H1 (cell line): ENCODE results near the gene DPYSL4. TPM values are rescaled to one million over a fixed set of nuclear protein-coding genes. Genes with fewer than 3 reads are reported as not detected.

Source experiments
- CTCF ChIA-PET: fragments of 300-600 bp; sonication (Branson Sonifier 250); formaldehyde crosslinking; loops from one replicate; lab custom pipeline; 2021; ENCODE audit not compliant: partially characterized antibody; lab: Charles Lee
- POLR2A ChIA-PET: fragments of 300-600 bp; sonication (Branson Sonifier 250); formaldehyde crosslinking; loops from one replicate; lab custom pipeline; 2021; ENCODE audit warnings: inconsistent platforms; ENCODE audit not compliant: partially characterized antibody; lab: Charles Lee
- DNase-seq, 2 experiments: peaks; one replicate each; pipeline versions ENCODE4 v3.0.0 to v3.0.0-alpha.2; 2010 to 2022; ENCODE audit warnings: low spot score in 2 of 2, low read depth in 1 of 2, mixed read lengths in 1 of 2
- FAIRE-seq: peaks from 2 replicates; lab custom pipeline; 2011; peaks lifted over from hg19 to GRCh38; lab: Jason Lieb, UNC
- H2AFZ ChIP-seq: 2 replicates; pipeline ENCODE4 v1.8.1; 2012; ENCODE audit warnings: low read length, inconsistent platforms
- H2AK5ac ChIP-seq: 2 replicates; pipeline ENCODE4 v1.6.1; 2013; ENCODE audit warnings: low read depth, low read length
- H2BK120ac ChIP-seq: replicated peaks from 2 replicates; pipeline ENCODE3; 2013; ENCODE audit warnings: low read depth, low read length, inconsistent platforms
- H2BK12ac ChIP-seq: 2 replicates; pipeline ENCODE4 v1.6.1; 2013; ENCODE audit warnings: low read depth, low read length
- H2BK15ac ChIP-seq: 2 replicates; pipeline ENCODE4 v1.6.1; 2013; ENCODE audit warnings: low read length
- H2BK20ac ChIP-seq: 2 replicates; pipeline ENCODE4 v1.6.1; 2013; ENCODE audit warnings: low read length
- H2BK5ac ChIP-seq: 2 replicates; pipeline ENCODE4 v1.6.1; 2013; ENCODE audit warnings: low read depth, low read length
- H3K14ac ChIP-seq: 2 replicates; pipeline ENCODE4 v1.6.1; 2013; ENCODE audit warnings: inconsistent platforms; ENCODE audit not compliant: insufficient read length
- H3K18ac ChIP-seq: 2 replicates; pipeline ENCODE4 v1.6.1; 2013; ENCODE audit warnings: low read length; ENCODE audit errors: extremely low read depth
- H3K23ac ChIP-seq: 2 replicates; pipeline ENCODE4 v1.6.1; 2013; ENCODE audit warnings: inconsistent platforms; ENCODE audit not compliant: insufficient read length
- H3K23me2 ChIP-seq: 2 replicates; pipeline ENCODE4 v1.6.1; 2013; ENCODE audit warnings: low read depth, low read length
- H3K27ac ChIP-seq: 2 replicates; pipeline ENCODE4 v1.6.1; 2011; ENCODE audit warnings: low read depth, low read length, inconsistent platforms
- H3K27me3 ChIP-seq, 4 experiments: replicated peaks in 1 of 4; 1 replicate in 1 of 4; 2 replicates in 3 of 4; pipeline versions ENCODE4 v1.6.1 to v1.8.1; 2011 to 2013; ENCODE audit warnings: low read length in 3 of 4, mild to moderate bottlenecking in 3 of 4, inconsistent platforms in 2 of 4, mixed read lengths in 2 of 4, moderate library complexity in 1 of 4; ENCODE audit not compliant: control insufficient read depth in 3 of 4, insufficient read depth in 3 of 4; ENCODE audit errors: extremely low read depth in 1 of 4
- H3K36me3 ChIP-seq, 4 experiments: 2 replicates each; pipeline versions ENCODE4 v1.6.1 to v1.8.1; 2011 to 2013; ENCODE audit warnings: mild to moderate bottlenecking in 4 of 4, low read length in 3 of 4, moderate library complexity in 2 of 4, control low read depth in 1 of 4, inconsistent platforms in 1 of 4; ENCODE audit not compliant: insufficient read depth in 4 of 4, control insufficient read depth in 2 of 4
- H3K4ac ChIP-seq: replicated peaks from 2 replicates; pipeline ENCODE3; 2013; ENCODE audit warnings: low read length, low read depth, mixed read lengths, inconsistent platforms; ENCODE audit not compliant: insufficient read length
- H3K4me1 ChIP-seq, 4 experiments: replicated peaks in 1 of 4; 1 replicate in 1 of 4; 2 replicates in 3 of 4; pipeline versions ENCODE4 v1.6.1 to v1.8.1; 2011 to 2013; ENCODE audit warnings: low read length in 3 of 4, inconsistent platforms in 2 of 4, mixed read lengths in 1 of 4; ENCODE audit not compliant: insufficient read depth in 4 of 4, control insufficient read depth in 3 of 4
- H3K4me2 ChIP-seq, 2 experiments: 2 replicates each; pipeline versions ENCODE4 v1.6.1 to v1.8.1; 2011 to 2013; ENCODE audit warnings: low read depth in 2 of 2, low read length in 2 of 2, control low read depth in 1 of 2, inconsistent platforms in 1 of 2, mild to moderate bottlenecking in 1 of 2; ENCODE audit not compliant: insufficient read depth in 1 of 2
- H3K4me3 ChIP-seq, 4 experiments: fragments of 200-600, 300-600 bp in 1 of 4; sonication (generic), shearing (Covaris generic), sonication (Bioruptor Twin) in 1 of 4; 2 replicates each; pipeline versions ENCODE4 v1.5.1 to v1.8.1; 2011 to 2016; ENCODE audit warnings: low read length in 4 of 4, low read depth in 3 of 4, control low read depth in 2 of 4, inconsistent platforms in 2 of 4, mild to moderate bottlenecking in 2 of 4, mixed read lengths in 1 of 4, moderate library complexity in 1 of 4; ENCODE audit not compliant: insufficient read depth in 2 of 4; ENCODE audit errors: extremely low read depth in 1 of 4
- H3K56ac ChIP-seq: replicated peaks from 2 replicates; pipeline ENCODE3; 2013; ENCODE audit warnings: low read depth, mild to moderate bottlenecking, mixed read lengths, low read length, inconsistent platforms; ENCODE audit not compliant: insufficient read length
- H3K79me1 ChIP-seq: 2 replicates; pipeline ENCODE4 v1.6.1; 2013; ENCODE audit warnings: low read depth, low read length, control low read depth
- H3K79me2 ChIP-seq, 2 experiments: 2 replicates each; pipeline versions ENCODE4 v1.6.1 to v1.8.1; 2012 to 2013; ENCODE audit warnings: low read length in 2 of 2, mild to moderate bottlenecking in 2 of 2, inconsistent platforms in 1 of 2; ENCODE audit not compliant: insufficient read depth in 2 of 2, control insufficient read depth in 1 of 2
- H3K9ac ChIP-seq, 4 experiments: replicated peaks in 1 of 4; 1 replicate in 1 of 4; 2 replicates in 3 of 4; pipeline versions ENCODE4 v1.6.1 to v1.8.1; 2011 to 2013; ENCODE audit warnings: low read depth in 3 of 4, low read length in 3 of 4, control low read depth in 2 of 4, mild to moderate bottlenecking in 2 of 4, moderate library complexity in 2 of 4, inconsistent platforms in 1 of 4; ENCODE audit errors: extremely low read depth in 1 of 4
- H3K9me3 ChIP-seq, 2 experiments: 2 replicates each; pipeline versions ENCODE4 v1.6.1 to v1.8.1; 2012 to 2013; ENCODE audit warnings: mild to moderate bottlenecking in 2 of 2, moderate library complexity in 2 of 2, control low read depth in 1 of 2, inconsistent platforms in 1 of 2, low read depth in 1 of 2, low read length in 1 of 2, mixed read lengths in 1 of 2; ENCODE audit not compliant: insufficient read depth in 2 of 2
- H4K20me1 ChIP-seq, 2 experiments: replicated peaks in 1 of 2; 2 replicates each; pipeline versions ENCODE3 to v1.8.1; 2011 to 2013; ENCODE audit warnings: inconsistent platforms in 2 of 2, low read length in 2 of 2, mild to moderate bottlenecking in 1 of 2; ENCODE audit not compliant: insufficient read depth in 2 of 2, control insufficient read depth in 1 of 2
- H4K5ac ChIP-seq: 2 replicates; pipeline ENCODE4 v1.6.1; 2013; ENCODE audit warnings: low read length, low read depth, mixed read lengths, inconsistent platforms; ENCODE audit not compliant: insufficient read length
- H4K8ac ChIP-seq: 2 replicates; pipeline ENCODE4 v1.8.0; 2013; ENCODE audit warnings: mild to moderate bottlenecking, moderate library complexity, low read length, inconsistent platforms; ENCODE audit not compliant: insufficient read depth; ENCODE audit errors: extremely low read depth
- H4K91ac ChIP-seq: replicated peaks from 2 replicates; pipeline ENCODE3; 2013; ENCODE audit warnings: low read length, mixed read lengths, inconsistent platforms; ENCODE audit not compliant: insufficient read length
- ATF3 ChIP-seq: IDR thresholded peaks from 2 replicates; pipeline ENCODE4 v1.6.1; 2011; ENCODE audit warnings: low read depth, mild to moderate bottlenecking, low read length; ENCODE audit not compliant: insufficient read depth
- CBX5 ChIP-seq: fragments of 300-800, 300-1000 bp; sonication (generic); IDR thresholded peaks from 2 replicates; pipeline ENCODE4 v1.7.1; 2016; ENCODE audit warnings: antibody characterized with exemption, low read length, low read depth
- CREB1 ChIP-seq: IDR thresholded peaks from 2 replicates; pipeline ENCODE4 v1.6.1; 2012; ENCODE audit warnings: inconsistent platforms
- CTBP2 ChIP-seq: IDR thresholded peaks from 2 replicates; pipeline ENCODE4 v1.7.0; 2011; ENCODE audit warnings: borderline replicate concordance, mild to moderate bottlenecking, moderate library complexity, mixed read lengths, low read length; ENCODE audit not compliant: insufficient read depth, insufficient read length
- CTCF ChIP-seq, 3 experiments: IDR thresholded peaks; 1 replicate in 2 of 3; 2 replicates in 1 of 3; pipeline versions ENCODE4 v1.5.1 to v1.6.1; 2011; ENCODE audit warnings: low read length in 3 of 3, mild to moderate bottlenecking in 3 of 3, inconsistent platforms in 2 of 3, low read depth in 1 of 3, moderate library complexity in 1 of 3; ENCODE audit not compliant: insufficient read depth in 1 of 3; ENCODE audit errors: control extremely low read depth in 1 of 3
- POU5F1 ChIP-seq: IDR thresholded peaks from 2 replicates; pipeline ENCODE4 v1.6.1; 2011; ENCODE audit warnings: low read depth, mild to moderate bottlenecking, low read length, moderate library complexity
- RNF2 ChIP-seq: fragments of 200-900, 300-1000 bp; sonication (generic); IDR thresholded peaks from 2 replicates; pipeline ENCODE4 v1.7.1; 2016; ENCODE audit warnings: borderline replicate concordance, low read depth, mild to moderate bottlenecking, antibody characterized with exemption, low read length; ENCODE audit not compliant: poor library complexity, severe bottlenecking; ENCODE audit errors: missing control alignments
- ZNF274 ChIP-seq: IDR thresholded peaks from 2 replicates; pipeline ENCODE4 v1.7.0; 2012; ENCODE audit warnings: low read length, borderline replicate concordance; ENCODE audit errors: extremely low read depth
- WGBS, 2 experiments: shearing (Covaris generic) in 1 of 2; methylation state at CpG; one replicate each; pipeline versions ENCODE4 v1.1.6 to v1.1.7; 2013 to 2015; ENCODE audit warnings: low lambda C conversion rate in 2 of 2, mixed read lengths in 2 of 2, inconsistent platforms in 1 of 2, low coverage in 1 of 2, missing lambda C conversion rate in 1 of 2; ENCODE audit not compliant: insufficient replicate concordance in 2 of 2, insufficient coverage in 1 of 2, insufficient read length in 1 of 2; ENCODE audit errors: extremely low coverage in 1 of 2, missing lambda C conversion rate in 1 of 2; 5-methylcytosine and 5-hydroxymethylcytosine counted together
- polyA plus RNA-seq, 7 experiments: library from polyadenylated mRNA; depleted of rRNA in 3 of 7; stranded (reverse) in 5 of 7; unstranded in 2 of 7; fragments of >200 nt in 5 of 7; fragments of 200-250 nt in 2 of 7; gene quantifications; 1 replicate in 5 of 7; 2 replicates in 1 of 7; 4 replicates in 1 of 7; pipeline versions ENCODE4 v1.2.1 to v1.2.3, GENCODE V29; 2011 to 2013; ENCODE audit warnings: missing spikeins in 2 of 7, mixed read lengths in 2 of 7
- total RNA-seq: library from RNA; stranded (reverse); fragmentation: NEBNext Ultra II Directional; extraction: Animal tissue kit (Norgen Biotek cat#: 25700); gene quantifications from 2 replicates; pipeline ENCODE4 v1.2.1, GENCODE V29; 2021

DPYSL4 gene
- total and polyA plus RNA-seq, 2 of the 8 experiments (the other 6 are each of a cell fraction or from before 2014, with no cell fraction given): 12.9 to 15.2 TPM

DNA sequence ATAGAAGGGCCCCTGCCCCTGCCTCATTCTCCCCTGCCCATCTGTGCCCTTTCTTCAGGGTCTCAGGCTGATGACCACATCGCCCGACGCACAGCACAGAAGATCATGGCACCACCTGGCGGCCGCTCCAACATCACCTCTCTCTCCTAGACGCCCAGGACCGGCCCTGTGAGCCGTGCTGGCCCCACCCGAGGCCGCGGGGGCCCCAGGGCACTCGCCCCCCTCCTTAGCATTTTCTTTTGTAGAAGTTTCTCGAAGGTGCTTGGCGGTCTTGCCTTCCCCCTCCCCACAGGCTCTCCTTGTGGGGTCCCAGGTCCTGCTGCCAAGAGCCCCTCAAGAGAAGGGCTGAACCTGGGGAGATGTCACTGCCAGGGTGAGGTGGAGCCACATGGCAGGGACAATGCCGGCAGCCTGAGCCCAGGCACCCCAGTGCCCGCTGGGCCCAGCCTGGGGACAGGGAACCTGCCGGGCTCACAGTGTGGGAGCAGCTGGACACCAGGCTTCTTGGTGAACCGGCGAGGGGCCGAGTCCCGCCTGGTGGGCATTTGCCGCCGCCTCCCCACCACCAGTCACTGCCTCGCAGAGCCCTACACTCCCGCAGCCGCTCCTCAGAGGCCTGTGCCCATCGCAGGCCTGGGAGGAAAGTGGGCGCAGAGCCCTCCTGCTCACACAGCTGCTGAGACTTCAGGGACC, 18.2 kb downstream of the DPYSL4 start:
- no peak overlapping the region for H3K9ac ChIP-seq
- CTCF ChIA-PET: interaction anchor here (0.7 to 1.3 kb wide), 9 partner anchors 12 to 302 kb away, joined by 3 to 6 read pairs (median 3); no protein-coding TSS in a partner anchor
- TF ChIP-seq RNF2: no peak
- TF ChIP-seq CBX5: no peak
- no peak for TF ChIP-seq POU5F1
- TF ChIP-seq CTCF (IDR thresholded peaks at IDR 0.05; ENCODE audit: control extremely low read depth in 1 of 3, insufficient read depth in 1 of 3, low read depth in 1 of 3, low read length in 3 of 3): peak in 2 of 3 experiments; percentile 25 to 27; a peak in 2 of 4 replicates
- TF ChIP-seq ATF3: 0 out of 2 replicates have a peak, but pooled peaks have one; percentile 7
- peak; percentile 67; the same call in 1 of the 2 replicates for TF ChIP-seq CREB1
- no peak for TF ChIP-seq ZNF274
- TF ChIP-seq CTBP2: no peak

More for the DNA sequence above, 18.2 kb downstream of the DPYSL4 start:
- H2AK5ac ChIP-seq: no peak overlapping the region
- POLR2A ChIA-PET: no interaction called here
- no peak overlapping the region for H2BK5ac ChIP-seq
- no peak overlapping the region for H4K91ac ChIP-seq
- H2BK120ac ChIP-seq: no peak overlapping the region
- H2AFZ ChIP-seq: no peak overlapping the region
- WGBS, 2 experiments: 92% methylated on average over 28 of the region's 28 CpGs; no CpG with 5 or more reads in 1 of the 2 experiments
- H2BK12ac ChIP-seq: no peak overlapping the region
- no peaks in the 10 kb centered on the region for H3K27me3 ChIP-seq
- H3K4ac ChIP-seq: no peak overlapping the region
- H3K56ac ChIP-seq: no peak overlapping the region
- no peak overlapping the region for H3K27ac ChIP-seq
- H2BK15ac ChIP-seq: no peak overlapping the region
- H4K20me1 ChIP-seq: peaks cover 2 to 6% of the 10 kb centered on the region in 2 experiments
- H4K5ac ChIP-seq: no peak overlapping the region
- H3K18ac ChIP-seq: no peak overlapping the region
- no peaks in the 10 kb centered on the region for H3K4me1 ChIP-seq
- no peak overlapping the region for H3K4me2 ChIP-seq
- peak in 1 of 2 experiments; percentile 62 for DNase-seq
- H3K79me2 ChIP-seq: no peaks in the 10 kb centered on the region
- H3K23me2 ChIP-seq: no peaks in the 10 kb centered on the region
- H3K14ac ChIP-seq: no peak overlapping the region
- H3K79me1 ChIP-seq: no peaks in the 10 kb centered on the region
- no peaks in the 10 kb centered on the region; a peak in 1 of 8 replicates for H3K36me3 ChIP-seq
- no peak for FAIRE-seq
- no peaks in the 10 kb centered on the region for H3K9me3 ChIP-seq
- H3K4me3 ChIP-seq: no peak overlapping the region
- H2BK20ac ChIP-seq: no peak overlapping the region
- H4K8ac ChIP-seq: no peak overlapping the region
- H3K23ac ChIP-seq: no peak overlapping the region
